B cell (primary cell): ENCODE results near the gene USP27X. TPM values are rescaled to one million over a fixed set of nuclear protein-coding genes. Genes with fewer than 3 reads are reported as not detected.

Experiments used
- ATAC-seq: fragments of 200-7000 bp; cut with Tn5 transposase; one replicate; pipeline ENCODE4 v1.10.0; 2021; ENCODE audit warnings: low read depth, mild to moderate bottlenecking, moderate number of reproducible peaks, moderate library complexity
- CTCF ChIA-PET: fragments of 350-600 bp; sonication (Branson Sonifier 250); formaldehyde crosslinking; loops from one replicate; lab custom pipeline; 2021; ENCODE audit warnings: antibody characterized with exemption, inconsistent platforms; lab: Charles Lee
- POLR2A ChIA-PET: fragments of 350-600 bp; sonication (Branson Sonifier 250); formaldehyde crosslinking; loops from one replicate; lab custom pipeline; 2021; ENCODE audit warnings: antibody characterized with exemption; lab: Charles Lee
- DNase-seq: peaks from one replicate; pipeline ENCODE4 v3.0.0; 2013
- H2AFZ ChIP-seq: 2 replicates; pipeline ENCODE4 v1.6.1; 2012; ENCODE audit warnings: mild to moderate bottlenecking, low read depth, low read length; ENCODE audit not compliant: insufficient read depth, poor library complexity, severe bottlenecking
- H3K27ac ChIP-seq, 2 donors: 1 replicate in 1 of 2; 2 replicates in 1 of 2; pipeline ENCODE4 v1.5.1; 2012 to 2013; ENCODE audit warnings: low read length in 2 of 2, mild to moderate bottlenecking in 2 of 2, moderate library complexity in 1 of 2
- H3K27me3 ChIP-seq, 4 experiments: fragments of 200-600 bp in 1 of 4; sonication (generic) in 1 of 4; replicated peaks in 1 of 4; 1 replicate in 2 of 4; 2 replicates in 2 of 4; pipeline versions ENCODE4 v1.6.1 to v1.7.0; 2013 to 2016; ENCODE audit warnings: low read length in 3 of 4, mild to moderate bottlenecking in 2 of 4, mixed read lengths in 1 of 4, moderate library complexity in 1 of 4; ENCODE audit not compliant: insufficient read depth in 4 of 4, control insufficient read depth in 3 of 4; ENCODE audit errors: control extremely low read depth in 1 of 4
- H3K36me3 ChIP-seq, 2 experiments: replicated peaks in 1 of 2; 1 replicate in 1 of 2; 2 replicates in 1 of 2; pipeline versions ENCODE4 v1.6.1 to v1.7.1; 2013; ENCODE audit warnings: low read length in 1 of 2; ENCODE audit not compliant: insufficient read depth in 2 of 2, control insufficient read depth in 1 of 2; ENCODE audit errors: control extremely low read depth in 1 of 2, extremely low read depth in 1 of 2
- H3K4me1 ChIP-seq, 2 donors: fragments of 200-600 bp in 1 of 2; sonication (generic) in 1 of 2; 1 replicate in 1 of 2; 2 replicates in 1 of 2; pipeline versions ENCODE4 v1.5.1 to v1.6.1; 2013 to 2017; ENCODE audit warnings: low read length in 2 of 2; ENCODE audit not compliant: control insufficient read depth in 2 of 2, insufficient read depth in 2 of 2
- H3K4me2 ChIP-seq: replicated peaks from 2 replicates; pipeline ENCODE3; 2012; ENCODE audit warnings: mild to moderate bottlenecking, low read depth, low read length; ENCODE audit not compliant: poor library complexity, severe bottlenecking
- H3K4me3 ChIP-seq, 5 experiments: fragments of 200-600 bp in 1 of 5; sonication (generic) in 1 of 5; 1 replicate in 3 of 5; 2 replicates in 2 of 5; pipeline versions ENCODE4 v1.5.1 to v1.7.0; 2011 to 2016; ENCODE audit warnings: low read length in 4 of 5, mild to moderate bottlenecking in 4 of 5, low read depth in 2 of 5, control low read depth in 1 of 5, moderate library complexity in 1 of 5; ENCODE audit not compliant: insufficient read depth in 1 of 5; ENCODE audit errors: control extremely low read depth in 1 of 5, extremely low read depth in 1 of 5
- H3K79me2 ChIP-seq: fragments of 200-600 bp; sonication (generic); one replicate; pipeline ENCODE4 v1.6.0; 2016; ENCODE audit warnings: low read length; ENCODE audit not compliant: control insufficient read depth, insufficient read depth
- H3K9ac ChIP-seq: fragments of 200-600 bp; sonication (generic); 2 replicates; pipeline ENCODE4 v1.6.1; 2017; ENCODE audit warnings: mild to moderate bottlenecking, low read length, moderate library complexity
- H3K9me3 ChIP-seq, 3 donors: one replicate each; pipeline versions ENCODE4 v1.6.1 to v1.7.1; 2013; ENCODE audit warnings: low read length in 2 of 3; ENCODE audit not compliant: control insufficient read depth in 2 of 3, insufficient read depth in 1 of 3; ENCODE audit errors: control extremely low read depth in 1 of 3
- H4K20me1 ChIP-seq: 2 replicates; pipeline ENCODE4 v1.6.0; 2012; ENCODE audit warnings: mild to moderate bottlenecking, low read length; ENCODE audit not compliant: insufficient read depth, control insufficient read depth, poor library complexity, severe bottlenecking
- H3K27ac Mint-ChIP-seq: one replicate; pipeline ENCODE4 v1.8.0; 2021; ENCODE audit warnings: mixed read lengths
- H3K27me3 Mint-ChIP-seq: one replicate; pipeline ENCODE4 v1.8.0; 2021; ENCODE audit warnings: mixed read lengths
- H3K4me1 Mint-ChIP-seq: one replicate; pipeline ENCODE4 v1.8.0; 2021; ENCODE audit warnings: mixed read lengths
- H3K4me3 Mint-ChIP-seq: one replicate; pipeline ENCODE4 v1.8.0; 2021; ENCODE audit warnings: mixed read lengths
- H3K9me3 Mint-ChIP-seq: one replicate; pipeline ENCODE4 v1.8.0; 2022; ENCODE audit warnings: mixed read lengths; ENCODE audit not compliant: insufficient read depth
- CTCF ChIP-seq: fragments of 200-600 bp; IDR thresholded peaks from one replicate; pipeline ENCODE4 v1.8.0; 2022; ENCODE audit warnings: antibody characterized with exemption, mild to moderate bottlenecking
- EZH2 ChIP-seq: IDR thresholded peaks from 2 replicates; pipeline ENCODE4 v1.6.1; 2012; ENCODE audit warnings: borderline replicate concordance, low read depth, mild to moderate bottlenecking, moderate library complexity, low read length; ENCODE audit not compliant: insufficient read depth, poor library complexity, severe bottlenecking
- WGBS: methylation state at CpG from one replicate; pipeline ENCODE4 v1.1.5; 2013; ENCODE audit warnings: missing lambda C conversion rate; ENCODE audit not compliant: insufficient coverage; 5-methylcytosine and 5-hydroxymethylcytosine counted together
- intact Hi-C: fragments of 100-400 bp; cut with micrococcal nuclease; formaldehyde crosslinking; loops from one replicate; pipeline ENCODE4 v1.10.0; 2022
- polyA plus RNA-seq: library from polyadenylated mRNA; depleted of rRNA; stranded (reverse); fragments of >200 nt; gene quantifications from 2 replicates; pipeline ENCODE4 v1.2.3, GENCODE V29; 2012
- total RNA-seq, 2 donors: library from RNA; stranded (reverse); fragments of 120-200 nt in 1 of 2; gene quantifications; 1 replicate in 1 of 2; 2 replicates in 1 of 2; pipeline versions ENCODE4 v1.2.3 to v1.2.4, GENCODE V29; 2013 to 2022

The USP27X gene
- total and polyA plus RNA-seq, 2 donors (not counting 1 experiment from before 2014, with no cell fraction given), result 1.6 to 6.1 TPM

- CTCF ChIA-PET, result interaction anchor here (0.6 to 2.5 kb wide), 4 partner anchors 36 to 795 kb away, joined by 3 to 6 read pairs (median 6); partner anchors contain the start of gene CLCN5
- Histone ChIP-seq H3K4me3 (peak overlapping the region; percentile 8 to 64 (median 54)), H3K9me3 (no peaks in the 10 kb centered on the region), H3K4me2 (peak overlapping the region; percentile 79), H3K27ac (peak overlapping the region; percentile 36 to 42), H3K9ac (peak overlapping the region; percentile 65), H3K79me2 (no peaks in the 10 kb centered on the region), H3K27me3 (no peaks in the 10 kb centered on the region), H3K4me1 (peaks cover 10 to 26% of the 10 kb centered on the region in 2 donors), H2AFZ (peak overlapping the region; percentile 75), H4K20me1 (no peaks in the 10 kb centered on the region), H3K36me3 (no peaks in the 10 kb centered on the region)
- Mint-ChIP-seq H3K27me3 (no peaks in the 10 kb centered on the region), H3K9me3 (no peaks in the 10 kb centered on the region), H3K27ac (peak overlapping the region; percentile 83), H3K4me3 (peak overlapping the region; percentile 86), H3K4me1 (peaks cover 26% of the 10 kb centered on the region)
- ATAC-seq, result no peak
- POLR2A ChIA-PET, result no interaction called here
- WGBS, result under 1% methylated on average over 21 of the region's 55 CpGs
- intact Hi-C loops, result loop anchor here (1.0 to 5.0 kb wide), 3 partner anchors 43 to 325 kb away; partner anchors contain the start of genes CCNB3 and CLCN5
- DNase-seq, result peak; percentile 17
- TF ChIP-seq CTCF (no peak), EZH2 (no peak)
Measured at GRCh38 chrX:49879656-49880277, 483 bp downstream of the USP27X start.

GRCh38 chrX:49880668-49881067 is 1.4 kb downstream of the USP27X start:
- Mint-ChIP-seq H3K27ac (no peak overlapping the region), H3K9me3 (no peaks in the 10 kb centered on the region), H3K4me1 (peaks cover 26% of the 10 kb centered on the region), H3K27me3 (no peaks in the 10 kb centered on the region), H3K4me3 (peak overlapping the region; percentile 86)
- no peaks in the 10 kb centered on the region for H3K9me3 ChIP-seq
- no peak for TF ChIP-seq CTCF
- no peak for TF ChIP-seq EZH2
- H3K4me3 ChIP-seq, result no peak overlapping the region
- intact Hi-C loops, result no loop called here
- H2AFZ ChIP-seq, result no peak overlapping the region
- H4K20me1 ChIP-seq, result no peaks in the 10 kb centered on the region
- no peaks in the 10 kb centered on the region for H3K36me3 ChIP-seq
- no peak for DNase-seq
- H3K4me2 ChIP-seq, result no peak overlapping the region
- ATAC-seq, result no peak
- peaks cover 10 to 26% of the 10 kb centered on the region in 2 donors for H3K4me1 ChIP-seq
- no peak overlapping the region for H3K27ac ChIP-seq
- WGBS, result 100% methylated on average over 4 of the region's 12 CpGs
- ChIA-PET POLR2A (no interaction called here), CTCF (interaction anchor here (2.5 kb wide), 1 partner anchor 35 kb away, joined by 6 read pairs; no protein-coding TSS in a partner anchor)
- H3K9ac ChIP-seq, result no peak overlapping the region
- H3K27me3 ChIP-seq, result no peaks in the 10 kb centered on the region
- no peaks in the 10 kb centered on the region for H3K79me2 ChIP-seq
